GM12801 (cell line): ENCODE measurements around the gene COL15A1.

Source experiments
- TF ChIP-seq, protein P1 (sequence below): IDR thresholded peaks from one replicate; pipeline ENCODE4 v1.5.1; 2011; ENCODE audit warnings: control low read depth; ENCODE audit not compliant: insufficient read length; ENCODE audit errors: extremely low read depth

The COL15A1 gene

GRCh38 chr9:99071313-99072039 is 127.8 kb downstream of the COL15A1 start:
- TF ChIP-seq, protein P1, sequence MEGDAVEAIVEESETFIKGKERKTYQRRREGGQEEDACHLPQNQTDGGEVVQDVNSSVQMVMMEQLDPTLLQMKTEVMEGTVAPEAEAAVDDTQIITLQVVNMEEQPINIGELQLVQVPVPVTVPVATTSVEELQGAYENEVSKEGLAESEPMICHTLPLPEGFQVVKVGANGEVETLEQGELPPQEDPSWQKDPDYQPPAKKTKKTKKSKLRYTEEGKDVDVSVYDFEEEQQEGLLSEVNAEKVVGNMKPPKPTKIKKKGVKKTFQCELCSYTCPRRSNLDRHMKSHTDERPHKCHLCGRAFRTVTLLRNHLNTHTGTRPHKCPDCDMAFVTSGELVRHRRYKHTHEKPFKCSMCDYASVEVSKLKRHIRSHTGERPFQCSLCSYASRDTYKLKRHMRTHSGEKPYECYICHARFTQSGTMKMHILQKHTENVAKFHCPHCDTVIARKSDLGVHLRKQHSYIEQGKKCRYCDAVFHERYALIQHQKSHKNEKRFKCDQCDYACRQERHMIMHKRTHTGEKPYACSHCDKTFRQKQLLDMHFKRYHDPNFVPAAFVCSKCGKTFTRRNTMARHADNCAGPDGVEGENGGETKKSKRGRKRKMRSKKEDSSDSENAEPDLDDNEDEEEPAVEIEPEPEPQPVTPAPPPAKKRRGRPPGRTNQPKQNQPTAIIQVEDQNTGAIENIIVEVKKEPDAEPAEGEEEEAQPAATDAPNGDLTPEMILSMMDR: no peak

GRCh38 chr9:99072040-99072394 is 128.3 kb downstream of the COL15A1 start:
- TF ChIP-seq, protein P1: no peak

- TF ChIP-seq, protein P1: no peak
Observed at GRCh38 chr9:99073347-99073746, 129.6 kb downstream of the COL15A1 start.

DNA sequence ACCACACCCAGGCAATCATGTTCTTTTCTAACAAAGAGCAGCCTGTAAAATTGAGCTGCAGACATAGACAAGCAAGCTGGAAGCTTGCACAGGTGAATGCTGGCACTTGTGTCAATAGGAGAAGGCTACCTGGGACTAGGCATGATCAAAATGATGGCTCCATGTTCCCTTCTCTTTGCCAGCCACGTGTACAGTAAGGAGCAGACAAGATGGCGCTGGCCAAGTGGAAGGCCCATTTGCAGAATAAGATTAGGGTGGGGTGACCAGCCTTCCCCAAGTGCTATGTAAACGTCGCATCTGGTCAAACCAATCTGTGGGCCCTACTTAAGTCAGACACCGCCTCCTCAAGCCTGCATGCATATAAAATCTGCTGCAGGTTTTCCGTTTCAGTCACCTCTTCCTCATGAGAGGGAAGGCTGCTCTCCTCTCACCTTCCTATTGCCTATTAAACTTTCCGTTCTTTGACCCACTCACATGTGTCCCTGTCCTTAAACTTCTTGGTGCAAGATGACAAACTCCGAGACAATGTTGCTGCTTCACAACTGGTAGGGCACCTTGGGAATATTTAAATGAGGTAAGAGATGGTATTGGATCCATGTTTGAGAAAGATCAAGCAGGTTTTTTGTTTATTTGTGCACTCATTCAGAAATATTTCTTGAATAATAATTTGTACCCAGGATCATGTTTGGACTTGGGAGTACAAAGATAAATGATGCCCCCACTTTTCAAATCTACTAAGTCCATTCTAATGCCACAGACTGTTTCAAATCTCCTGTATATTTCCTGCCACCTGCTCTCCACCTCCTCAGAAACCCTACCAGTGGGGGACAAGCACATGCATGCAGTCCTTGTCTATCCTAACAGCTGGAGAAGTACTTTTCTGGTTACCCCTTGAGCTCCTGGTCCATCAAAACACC is 130.5 kb downstream of the COL15A1 start:
- TF ChIP-seq, protein P1: no peak

GRCh38 chr9:99074902-99075245 is 131.2 kb downstream of the COL15A1 start:
- TF ChIP-seq, protein P1: no peak

DNA sequence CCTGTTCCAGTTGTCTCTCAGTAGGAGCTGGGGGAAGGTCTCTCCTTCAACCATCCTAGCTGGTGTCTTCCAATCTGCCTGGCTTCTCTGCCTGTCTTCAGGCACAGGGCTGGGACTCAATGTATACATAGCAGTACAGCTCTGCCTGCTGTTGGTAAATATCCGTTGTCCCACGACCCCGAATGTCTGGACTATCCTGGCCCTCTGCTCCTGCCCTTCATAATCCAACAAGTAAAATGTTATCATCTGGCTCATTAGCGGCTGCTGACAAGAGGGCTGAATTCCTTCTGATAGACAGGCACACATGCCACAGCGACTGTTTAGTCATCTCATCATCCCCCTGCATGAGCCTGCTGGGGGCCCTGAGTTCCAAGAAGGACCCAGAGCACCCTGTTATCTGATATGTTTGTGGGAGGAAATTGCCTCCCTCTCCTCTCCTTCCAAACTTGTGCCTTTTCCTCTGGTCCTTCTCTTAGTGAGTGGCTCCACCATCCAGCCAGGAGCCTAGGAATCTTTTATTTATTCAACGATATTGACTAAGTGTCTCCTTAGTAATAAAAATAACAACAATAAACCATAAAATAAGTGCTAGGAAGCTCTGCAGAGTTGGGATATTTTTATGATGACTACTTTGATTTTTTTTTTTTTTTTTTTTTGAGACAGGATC is 131.7 kb downstream of the COL15A1 start:
- TF ChIP-seq, protein P1: no peak

GRCh38 chr9:99076030-99076429 is 132.3 kb downstream of the COL15A1 start:
- TF ChIP-seq, protein P1: no peak
